RWPE1 (cell line): Measurements from ENCODE around the gene PRSS57.

ENCODE experiments used
- CTCF ChIA-PET: fragments of 350-600 bp; sonication (Branson Sonifier 250); formaldehyde crosslinking; extraction: SDS; loops from one replicate; lab custom pipeline; 2021; lab: Yijun Ruan, JAX
- POLR2A ChIA-PET: fragments of 400-600 bp; formaldehyde crosslinking; extraction: SDS; loops from one replicate; lab custom pipeline; 2020; ENCODE audit warnings: antibody characterized with exemption; ENCODE audit not compliant: low non-redundant PET; lab: Yijun Ruan, JAX
- DNase-seq: peaks from one replicate; pipeline ENCODE4 v3.0.0; 2012; ENCODE audit warnings: low spot score
- H3K27ac ChIP-seq: fragments of 450-650 bp; 2 replicates; pipeline ENCODE4 v1.5.1; 2017
- CTCF ChIP-seq: fragments of 450-650 bp; conservative IDR thresholded peaks from 2 replicates; pipeline ENCODE4 v1.5.1; 2017; ENCODE audit warnings: low read depth, mild to moderate bottlenecking

The PRSS57 gene

GRCh38 chr19:660793-661426, 34.3 kb downstream of the PRSS57 start:
- H3K27ac ChIP-seq: peak overlapping the region; percentile 99
- ChIA-PET CTCF (interaction anchor here (0.6 to 0.9 kb wide), 2 partner anchors 29 to 77 kb away, joined by 3 to 4 read pairs; no protein-coding TSS in a partner anchor), POLR2A (no interaction called here)
- TF ChIP-seq CTCF: no peak
- no peak for DNase-seq

GRCh38 chr19:658916-659839, 36.1 kb downstream of the PRSS57 start:
- peak overlapping the region; percentile 99 for H3K27ac ChIP-seq
- TF ChIP-seq CTCF: no peak
- POLR2A ChIA-PET: no interaction called here
- peak; percentile 82 for DNase-seq
- CTCF ChIA-PET: interaction anchor here (0.6 to 0.9 kb wide), 2 partner anchors 75 to 394 kb away, joined by 3 read pairs; no protein-coding TSS in a partner anchor

GRCh38 chr19:658059-658839, 37.0 kb downstream of the PRSS57 start:
- H3K27ac ChIP-seq: peak overlapping the region; percentile 99
- no peak for TF ChIP-seq CTCF
- CTCF ChIA-PET: no interaction called here
- DNase-seq: no peak
- POLR2A ChIA-PET: no interaction called here

- H3K27ac ChIP-seq: peak overlapping the region; percentile 99
- POLR2A ChIA-PET: no interaction called here
- no peak for TF ChIP-seq CTCF
- CTCF ChIA-PET: no interaction called here
- no peak for DNase-seq
Observed at GRCh38 chr19:657611-658010, 37.6 kb downstream of the PRSS57 start.

GRCh38 chr19:656751-657559, 38.3 kb downstream of the PRSS57 start:
- peak overlapping the region; percentile 99 for H3K27ac ChIP-seq
- ChIA-PET CTCF (interaction anchor here (1.2 kb wide), 1 partner anchor 77 kb away, joined by 4 read pairs; no protein-coding TSS in a partner anchor), POLR2A (interaction anchor here (0.6 kb wide), 1 partner anchor 353 kb away, joined by 3 read pairs; no protein-coding TSS in a partner anchor)
- no peak for TF ChIP-seq CTCF
- DNase-seq: no peak
